HG03460 (cell line): Measurements from ENCODE around the gene ANKFY1.
"Not testable (repeated sequence)": the region's sequence is repeated elsewhere in the genome, so short reads cannot be mapped to it uniquely, and the experiment has no call there.

Experiments used
- ATAC-seq: cut with Tn5 transposase; IDR thresholded peaks from one replicate; pipeline ENCODE4 v1.9.1; 2021; ENCODE audit not compliant: unreplicated experiment

Gene ANKFY1

DNA sequence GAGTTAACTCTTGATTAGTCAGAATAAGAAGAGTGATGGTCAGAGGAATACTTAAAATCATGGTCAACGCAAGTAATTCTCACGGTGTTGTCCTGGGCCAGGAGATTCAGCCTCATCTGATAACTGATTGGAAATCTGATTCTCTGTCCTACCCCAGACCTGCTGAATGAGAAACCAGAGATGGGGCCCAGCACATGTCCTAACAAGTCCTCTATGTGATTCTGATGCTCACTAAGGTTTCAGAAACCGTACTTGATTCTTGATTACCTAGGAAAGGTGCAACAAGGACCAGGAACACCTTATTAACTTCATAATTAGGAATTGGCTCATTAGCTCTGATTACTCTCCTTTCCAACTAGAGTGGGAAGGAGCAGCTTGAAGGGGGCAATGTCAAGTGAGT, 44.5 kb downstream of the ANKFY1 start:
- no peak for ATAC-seq

DNA sequence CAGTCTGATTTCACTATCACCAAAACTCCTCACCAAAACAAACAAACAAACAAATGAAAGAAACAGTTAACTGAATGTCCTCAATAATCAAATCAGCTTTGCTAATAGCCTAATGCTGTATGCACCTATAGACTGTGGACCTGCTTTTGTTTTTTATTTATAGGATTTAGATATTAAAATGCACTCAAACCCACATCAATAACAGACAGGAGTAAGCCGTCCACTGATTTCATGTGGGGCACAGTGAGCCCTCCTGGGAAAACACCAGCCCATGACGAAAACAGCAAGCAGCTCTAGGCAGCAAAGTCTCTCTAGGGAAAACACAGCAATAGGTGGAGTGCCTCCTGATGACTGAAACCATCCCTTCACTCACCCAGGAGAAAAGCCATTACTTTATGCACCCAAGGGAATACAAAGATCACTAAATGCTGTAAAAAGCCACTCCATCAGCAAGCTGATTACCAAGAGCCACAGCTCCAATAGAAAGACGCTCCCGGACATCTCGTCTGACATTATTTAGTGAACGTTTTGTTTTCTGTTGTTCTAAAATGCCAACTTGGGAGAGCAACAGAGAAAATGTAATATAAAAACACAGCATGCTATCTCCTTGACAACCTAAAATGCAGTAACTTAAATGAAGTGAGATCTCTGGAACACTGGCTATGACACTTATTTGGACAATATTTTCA, 47.8 kb downstream of the ANKFY1 start:
- ATAC-seq, result no peak

DNA sequence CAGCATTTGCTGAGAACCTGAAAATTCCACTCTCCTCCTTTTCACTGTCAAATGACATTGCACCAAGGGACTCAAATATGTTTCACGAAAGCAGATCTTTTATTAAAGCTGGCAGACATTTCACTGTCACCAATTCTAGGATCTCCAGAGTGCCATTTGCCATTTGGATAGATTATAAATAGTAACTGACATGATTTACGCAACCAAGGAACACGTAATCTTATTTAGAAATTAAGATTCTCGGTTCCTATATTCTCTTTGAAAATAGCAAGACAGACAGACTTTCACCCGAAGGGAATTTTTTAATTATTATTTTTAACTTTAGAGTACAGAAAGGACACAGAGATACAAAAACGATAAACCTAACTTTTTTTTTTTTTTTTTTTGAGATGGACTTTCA, 49.6 kb downstream of the ANKFY1 start:
- no peak for ATAC-seq

DNA sequence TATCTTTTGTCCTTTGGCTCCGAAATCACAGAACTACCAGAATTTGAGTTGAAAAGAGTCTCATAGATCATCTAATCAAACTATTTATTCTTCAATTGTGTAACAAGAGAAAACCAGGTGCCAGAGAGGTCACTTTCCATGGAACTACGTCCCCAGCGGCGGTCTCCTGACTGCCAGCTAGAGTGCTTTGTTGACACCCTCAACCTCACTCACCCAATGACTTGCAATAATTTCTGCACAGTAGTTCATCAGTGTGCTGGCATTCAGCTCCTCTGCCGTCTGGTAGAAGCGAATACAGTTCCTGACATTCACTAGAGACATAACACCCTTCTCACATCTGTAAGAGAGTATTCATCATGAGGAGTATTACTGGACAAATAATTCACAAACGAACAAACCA, 54.2 kb downstream of the ANKFY1 start:
- no peak for ATAC-seq

DNA sequence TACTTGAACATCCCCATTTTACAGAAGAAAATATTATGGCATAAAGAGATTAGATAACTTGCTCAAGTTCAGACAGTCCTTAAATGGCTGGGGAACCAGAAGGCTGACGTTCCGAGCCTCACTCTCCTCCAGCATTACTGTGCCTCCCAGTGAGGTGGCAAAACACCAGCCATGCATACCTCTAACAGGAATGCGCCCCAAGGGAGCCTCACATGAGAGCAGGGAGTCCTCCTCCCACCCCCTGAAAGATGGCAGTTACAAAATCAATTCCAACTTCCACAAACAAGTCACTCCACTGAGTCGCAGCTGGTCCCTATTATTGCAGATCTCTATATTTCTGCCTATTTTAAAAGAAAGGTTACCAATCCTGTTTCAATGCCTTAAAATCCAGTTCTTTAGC, 55.5 kb downstream of the ANKFY1 start:
- no peak for ATAC-seq

DNA sequence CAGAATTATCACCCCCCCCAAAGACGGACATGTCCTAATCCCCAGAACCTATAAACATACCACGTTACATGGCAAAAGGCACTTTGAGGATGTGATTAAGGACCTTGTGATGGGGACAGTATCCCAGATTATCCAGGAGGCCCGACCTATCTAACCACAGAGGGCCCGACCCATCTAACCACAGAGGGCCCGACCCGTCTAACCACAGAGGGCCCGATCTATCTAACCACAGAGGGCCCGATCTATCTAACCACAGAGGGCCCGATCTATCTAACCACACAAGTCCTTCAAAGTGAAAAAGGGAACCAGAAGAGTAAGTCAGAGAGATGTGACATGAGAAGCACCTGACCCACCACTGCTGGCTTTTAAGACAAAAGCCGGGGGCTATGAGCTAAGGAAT, 56.8 kb downstream of the ANKFY1 start:
- ATAC-seq, result no peak

DNA sequence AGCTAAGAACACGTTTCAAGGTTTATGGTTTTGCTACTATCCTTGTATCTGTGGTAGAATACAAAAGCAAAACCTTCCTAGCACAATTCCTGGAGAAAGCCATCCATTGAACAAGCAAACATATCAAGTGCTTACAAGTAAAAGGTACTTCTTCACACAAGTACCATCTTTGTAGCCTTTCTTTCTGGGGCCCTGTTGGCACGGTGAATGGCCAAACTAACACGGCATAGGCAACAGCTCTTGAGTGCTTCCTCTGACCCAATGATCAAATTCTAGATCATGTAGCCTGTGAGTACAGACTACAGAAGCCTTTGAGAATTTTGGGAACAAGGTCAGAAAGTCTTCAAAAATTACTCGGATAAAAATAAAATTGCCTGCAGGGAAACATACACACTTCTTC, 57.9 kb downstream of the ANKFY1 start:
- ATAC-seq, result no peak

DNA sequence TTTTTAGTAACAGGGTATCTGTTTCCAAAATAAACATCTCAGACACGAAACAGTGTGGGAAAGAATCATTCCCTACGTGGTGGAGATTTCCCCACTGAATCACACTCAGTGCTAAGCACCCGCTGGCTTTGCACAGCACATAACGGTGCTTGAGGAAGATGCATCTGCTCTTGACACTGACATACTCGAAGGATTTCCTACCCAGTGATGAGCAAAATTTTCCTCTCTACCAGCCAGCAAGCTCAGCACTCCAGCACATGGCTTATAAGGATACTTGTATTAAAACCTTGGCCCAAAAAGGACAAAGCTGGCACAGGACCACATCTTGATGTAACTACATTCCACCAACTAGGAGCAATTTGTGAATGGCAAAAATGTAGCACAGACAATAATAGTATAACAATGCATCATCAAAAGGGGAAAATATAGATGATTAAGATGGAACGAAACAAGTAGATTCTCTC, 59.0 kb downstream of the ANKFY1 start:
- no peak for ATAC-seq

DNA sequence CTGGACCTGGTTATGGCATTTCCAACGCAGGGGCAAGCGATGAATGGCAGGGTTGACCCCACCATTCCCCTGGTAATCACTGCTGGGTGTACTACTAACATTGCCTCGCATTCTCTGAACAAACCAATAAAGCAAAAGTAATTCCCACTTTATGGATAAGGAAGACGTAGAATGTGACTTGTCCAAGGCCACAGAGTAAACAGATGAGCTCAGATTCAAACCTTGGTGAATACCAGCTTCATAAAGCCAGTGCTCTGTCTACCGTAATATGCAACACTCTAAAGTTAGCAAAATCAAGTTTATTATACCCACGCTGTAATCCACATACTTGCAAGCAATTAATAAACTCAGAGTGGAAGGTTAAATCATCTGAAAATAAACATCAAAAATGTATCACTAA, 59.6 kb downstream of the ANKFY1 start:
- ATAC-seq, result no peak

DNA sequence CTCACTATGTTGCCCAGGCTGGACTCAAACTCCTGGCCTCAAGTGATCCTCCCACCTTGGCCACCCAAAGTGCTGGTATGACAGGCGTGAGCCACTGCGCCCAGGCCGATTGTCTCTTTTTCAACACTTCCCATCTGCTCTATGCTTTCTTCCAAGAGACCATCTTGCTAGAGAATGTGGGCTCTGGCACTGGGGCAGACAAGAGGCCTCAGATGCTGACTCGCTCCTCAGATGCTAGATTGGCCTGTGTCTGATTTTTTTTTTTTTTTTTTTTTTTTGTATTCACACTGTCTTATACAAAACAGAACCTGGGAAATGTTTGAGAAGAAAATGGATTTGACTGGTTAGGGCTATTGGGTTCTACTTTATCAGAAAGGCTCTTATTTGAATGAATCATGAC, 62.6 kb downstream of the ANKFY1 start:
- no peak for ATAC-seq

DNA sequence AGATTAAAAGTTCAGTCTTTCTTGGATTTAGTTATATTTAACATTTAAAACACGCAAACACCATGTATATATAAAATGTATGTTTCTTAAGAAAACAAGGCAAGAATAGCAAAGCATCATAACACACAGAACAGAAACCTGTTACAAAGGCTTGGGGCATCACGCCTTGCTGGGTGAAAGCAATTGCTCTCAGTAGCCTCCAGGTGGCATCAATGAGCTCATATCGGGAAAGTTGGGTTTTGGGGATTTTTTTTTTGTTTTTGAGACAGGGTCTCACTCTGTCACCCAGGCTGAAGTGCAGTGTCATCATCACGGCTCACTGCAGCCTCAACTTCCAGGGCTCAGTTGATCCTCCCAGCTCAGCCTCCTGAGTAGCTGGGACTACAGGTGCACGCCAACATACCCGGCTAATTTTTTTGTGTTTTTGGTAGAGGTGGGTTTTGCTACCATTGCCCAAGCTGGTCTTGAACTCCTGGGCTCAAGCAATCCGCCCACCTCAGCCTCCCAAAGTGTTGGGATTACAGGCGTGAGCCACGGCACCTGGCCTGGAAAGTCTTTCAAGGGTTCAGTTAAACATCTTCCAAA, 63.9 kb downstream of the ANKFY1 start:
- no peak for ATAC-seq

DNA sequence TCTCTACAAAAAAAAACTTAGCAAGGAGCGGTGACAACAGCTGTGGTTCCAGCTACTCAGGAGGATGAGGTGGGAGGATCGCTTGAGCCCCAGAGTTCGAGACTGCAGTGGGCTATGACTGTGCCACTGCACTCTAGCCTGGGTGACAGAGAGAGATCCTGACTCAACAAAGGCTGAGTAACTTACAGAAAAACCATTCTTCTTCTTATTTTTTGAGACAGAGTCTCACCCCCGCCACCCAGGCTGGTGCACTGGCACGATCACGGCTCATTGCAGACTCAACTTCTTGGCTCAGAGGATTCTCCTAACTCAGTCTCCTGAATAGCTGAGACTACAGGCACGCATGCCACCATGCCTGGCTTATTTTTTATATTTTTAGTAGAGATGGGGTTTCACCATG, 64.8 kb downstream of the ANKFY1 start:
- ATAC-seq, result no peak

DNA sequence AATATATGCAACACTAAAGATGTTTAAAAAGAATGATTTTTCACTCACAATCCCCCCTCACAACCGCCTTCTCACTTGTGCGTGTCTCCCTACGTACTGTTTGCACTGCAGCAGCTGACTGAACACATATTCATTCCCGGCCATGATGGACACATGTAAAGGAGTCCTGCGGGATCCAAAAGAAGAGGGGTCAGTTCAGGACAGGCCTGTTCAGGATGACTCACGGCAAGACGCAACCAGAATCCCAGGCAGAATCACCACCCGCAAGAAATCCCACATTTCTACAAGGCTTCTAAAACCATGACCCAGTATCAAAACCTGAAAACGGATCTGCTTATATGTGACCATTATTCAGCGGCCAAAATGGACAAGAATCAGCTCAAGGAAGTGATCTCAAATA, 68.5 kb downstream of the ANKFY1 start:
- ATAC-seq, result no peak

DNA sequence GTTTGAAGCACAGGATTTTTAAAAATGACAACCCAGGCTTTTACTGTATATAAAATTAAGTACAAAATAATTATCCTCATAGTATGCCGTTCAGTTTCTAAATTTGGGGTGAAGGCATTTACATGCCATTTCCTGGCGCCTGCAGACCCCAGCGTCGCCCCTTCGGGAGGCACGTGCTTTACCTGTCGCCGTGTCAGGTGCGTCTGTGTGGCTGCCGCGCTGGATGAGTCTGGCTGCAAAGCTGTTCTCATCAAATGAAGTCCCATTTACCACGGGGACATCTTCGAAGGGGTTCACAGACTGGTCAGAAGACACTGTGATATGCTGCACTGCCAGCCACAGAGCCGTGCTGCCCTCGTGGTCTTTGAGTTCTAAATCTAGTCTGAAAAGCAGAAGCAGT, 69.0 kb downstream of the ANKFY1 start:
- ATAC-seq, result no peak

DNA sequence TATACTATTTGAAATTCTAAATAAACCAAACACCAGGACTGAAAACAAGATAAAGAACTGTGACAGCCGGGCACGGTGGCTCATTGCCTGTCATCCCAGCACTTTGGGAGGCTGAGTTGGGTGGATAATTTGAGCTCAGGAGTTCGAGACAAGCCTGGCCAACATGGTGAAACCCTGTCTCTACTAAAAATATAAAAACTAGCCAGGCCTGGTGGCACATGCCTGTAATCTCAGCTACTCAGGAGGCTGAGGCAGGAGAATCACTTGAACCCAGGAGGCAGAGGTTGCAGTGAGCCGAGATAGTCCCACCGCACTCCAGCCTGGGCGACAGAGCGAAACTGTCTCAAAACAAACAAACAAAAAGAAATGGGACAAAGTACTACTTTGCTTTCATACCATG, 73.0 kb downstream of the ANKFY1 start:
- ATAC-seq, result not testable (repeated sequence)

DNA sequence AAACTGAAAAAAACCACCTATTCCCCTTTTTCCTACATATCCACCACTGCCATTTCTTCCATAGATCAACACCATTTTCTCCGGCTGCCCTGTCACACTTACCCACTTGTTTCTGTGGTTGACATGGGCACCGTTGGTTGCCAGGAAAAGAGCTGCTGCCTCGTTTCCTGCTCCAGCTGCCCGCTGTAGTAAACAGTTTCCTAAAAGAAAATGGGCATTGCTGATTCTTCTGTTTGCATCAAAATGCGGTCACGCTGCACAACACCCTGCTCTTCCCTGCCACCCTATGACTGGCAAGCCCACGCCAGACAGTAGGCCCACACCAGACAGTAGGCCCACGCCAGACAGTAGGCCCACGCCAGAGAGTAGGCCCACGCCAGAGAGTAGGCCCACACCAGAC, 74.5 kb downstream of the ANKFY1 start:
- no peak for ATAC-seq

DNA sequence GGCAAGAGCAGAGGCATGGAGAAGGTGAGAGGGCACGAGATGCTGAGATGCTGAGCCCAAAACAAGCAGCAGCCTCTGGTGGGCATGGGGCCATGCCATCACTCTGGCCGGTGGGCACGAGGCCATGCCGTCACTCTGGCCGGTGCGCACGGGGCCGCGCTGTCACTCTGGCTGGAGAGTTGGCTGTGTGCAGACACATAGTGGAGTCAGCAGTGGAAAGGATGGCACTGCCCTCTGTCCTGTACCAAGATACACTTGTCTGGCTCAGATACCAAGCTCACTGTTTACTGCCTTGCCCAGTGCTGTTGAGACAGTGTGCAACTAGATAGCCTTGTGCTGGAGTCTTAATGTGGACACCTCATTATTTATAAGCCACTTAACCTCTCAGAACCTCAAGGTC, 75.7 kb downstream of the ANKFY1 start:
- ATAC-seq, result no peak

DNA sequence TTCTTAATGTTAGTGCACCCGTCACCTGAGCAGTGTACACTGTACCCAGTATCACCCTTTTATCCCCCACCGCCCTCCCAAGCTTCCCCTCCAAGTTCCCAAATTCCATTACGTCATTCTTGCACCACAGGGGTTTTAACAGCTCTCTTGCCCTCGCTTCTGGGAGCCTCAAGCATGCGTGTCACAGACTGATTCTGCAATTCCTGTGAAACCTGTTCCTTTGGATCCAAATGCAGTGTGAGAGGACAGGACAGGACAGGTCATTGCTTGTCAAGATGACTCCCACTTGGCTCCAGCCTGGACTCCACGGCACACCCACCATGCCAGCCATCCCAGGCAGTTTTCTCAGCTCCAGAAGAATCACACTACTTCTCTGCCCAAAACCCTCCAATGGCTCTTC, 76.7 kb downstream of the ANKFY1 start:
- no peak for ATAC-seq

DNA sequence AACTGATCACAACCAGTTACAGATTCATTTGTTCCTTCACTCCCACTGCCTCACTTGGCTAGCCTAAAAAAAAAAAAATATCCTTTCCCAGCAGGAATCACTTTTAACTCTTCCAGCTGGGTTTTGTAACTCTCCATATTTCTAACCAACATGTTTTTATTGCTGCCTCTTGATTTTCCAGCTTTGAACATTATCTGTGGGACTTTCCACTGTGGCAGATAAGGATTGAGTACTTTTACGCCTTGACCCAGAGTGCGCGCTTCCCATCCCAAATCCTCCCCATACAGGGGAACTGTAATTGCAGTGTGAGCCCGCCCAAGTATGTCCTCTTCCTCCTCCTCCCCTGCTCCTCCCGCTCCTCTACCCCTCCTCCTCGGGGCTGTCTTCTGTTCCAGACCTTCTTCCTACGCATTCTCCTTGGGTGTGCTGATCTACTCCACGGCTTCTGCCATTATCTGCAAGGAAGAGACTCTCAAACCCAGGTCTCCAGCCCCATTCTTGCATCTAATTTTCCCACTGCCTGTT, 77.4 kb downstream of the ANKFY1 start:
- no peak for ATAC-seq

DNA sequence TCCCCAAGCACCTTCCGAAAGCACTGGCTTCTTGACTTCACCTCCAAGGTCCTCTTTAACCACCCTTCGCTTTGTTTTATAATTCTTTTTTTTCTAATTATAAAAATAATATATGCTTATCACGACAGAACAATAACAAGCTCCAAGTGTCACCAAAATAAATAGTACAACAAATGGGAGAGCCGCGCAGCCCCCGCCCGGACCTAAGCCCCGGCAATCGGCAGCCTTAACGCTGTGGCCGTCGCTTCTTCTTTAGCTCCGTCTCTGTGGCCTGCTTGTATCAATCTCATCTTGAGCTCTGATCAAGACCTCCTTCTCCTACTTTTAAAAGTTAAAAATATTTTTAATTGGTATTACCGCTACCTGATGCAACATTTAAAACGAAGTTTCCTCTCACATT, 78.1 kb downstream of the ANKFY1 start:
- ATAC-seq, result no peak

DNA sequence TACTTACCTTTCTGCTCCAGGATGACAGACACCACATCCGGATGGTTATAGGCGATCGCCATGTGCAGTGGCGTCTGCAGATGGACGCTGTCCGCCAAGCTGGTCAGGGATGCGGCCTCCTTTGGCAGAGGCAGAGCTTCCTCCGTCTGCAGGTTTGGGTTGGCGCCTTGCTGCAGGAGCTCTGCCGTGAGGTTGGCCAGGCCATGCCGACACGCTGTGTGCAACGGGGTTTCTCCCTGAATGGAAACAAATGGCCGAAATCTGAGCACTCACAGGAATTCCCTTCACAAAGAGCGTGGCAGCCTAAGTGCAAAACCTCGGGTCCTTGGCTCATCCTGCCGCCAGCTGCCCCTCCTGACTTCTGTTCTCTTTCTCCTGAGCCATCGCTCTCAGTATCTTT, 79.0 kb downstream of the ANKFY1 start:
- ATAC-seq, result no peak

DNA sequence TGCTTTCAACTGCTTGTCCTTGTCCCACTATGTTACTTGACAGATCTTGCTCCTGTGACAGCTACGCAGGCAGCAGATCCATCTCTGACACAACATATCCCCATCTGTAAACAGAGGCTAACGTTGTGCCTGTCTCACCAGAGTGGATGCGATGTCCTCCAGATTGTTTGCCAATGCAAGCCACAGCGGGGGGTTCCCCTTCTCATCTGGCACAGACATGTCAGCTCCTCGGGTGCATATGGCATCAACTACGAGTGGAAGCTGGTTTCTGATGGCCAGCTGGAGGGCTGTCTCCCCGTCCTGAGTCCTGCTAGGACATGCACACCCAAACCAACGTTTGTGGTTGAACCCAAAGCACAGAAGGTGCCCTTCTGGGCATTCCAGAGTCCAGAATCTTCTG, 81.7 kb downstream of the ANKFY1 start:
- no peak for ATAC-seq

DNA sequence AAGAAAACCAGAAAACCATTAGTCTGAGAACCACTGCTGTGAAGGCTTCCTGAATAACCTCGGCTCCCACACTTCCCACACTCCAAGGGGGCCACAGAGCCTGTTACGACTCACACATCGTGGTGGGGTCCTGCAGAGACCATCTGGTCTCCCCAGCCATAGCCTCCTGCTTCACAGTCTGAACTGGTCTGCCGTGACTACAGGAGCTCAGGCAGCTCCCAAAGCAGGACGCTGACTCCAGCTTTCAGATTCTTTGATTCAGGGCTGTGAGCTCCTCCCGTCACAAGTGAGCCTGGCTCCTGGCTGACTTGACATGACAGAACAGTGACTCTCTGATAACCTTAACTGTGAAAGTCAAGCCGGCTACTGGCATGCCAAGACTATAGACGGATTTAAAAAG, 83.0 kb downstream of the ANKFY1 start:
- ATAC-seq, result no peak
